ENCODE measurements around the gene GPC5.

The GPC5 gene

GRCh38 chr13:92912629-92913028, 1514.2 kb downstream of the GPC5 start:
- DNase-seq = no peak

GRCh38 chr13:92913840-92914239, 1515.4 kb downstream of the GPC5 start:
- no peak for DNase-seq
